ENCODE data around the gene SHOC2. TPM values are rescaled to one million over a fixed set of nuclear protein-coding genes. Genes with fewer than 3 reads are reported as not detected.
"Not testable (repeated sequence)": the region's sequence is repeated elsewhere in the genome, so short reads cannot be mapped to it uniquely, and the experiment has no call there.

Gene SHOC2
- total RNA-seq, 4 donors from 2014 or later, result 49.2 to 50.9 (median 50.5) TPM

DNA sequence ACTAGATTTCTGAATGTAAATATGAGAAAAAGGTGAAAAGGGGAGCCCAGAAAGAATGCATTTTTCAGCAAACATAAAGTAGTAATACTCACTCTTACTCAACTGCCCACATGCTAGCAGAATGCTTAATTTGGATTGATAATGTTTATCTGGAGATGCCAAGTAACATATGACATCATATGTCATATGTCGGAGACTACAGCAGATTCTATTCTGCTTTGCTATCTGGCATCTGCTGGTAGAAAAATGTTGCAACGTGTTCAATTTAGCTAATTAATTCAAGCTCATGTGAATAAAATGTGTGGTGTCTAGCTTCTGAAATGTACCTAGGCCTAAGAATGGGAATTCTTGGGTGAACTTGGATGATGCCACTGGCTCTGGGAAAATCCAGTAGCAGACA is 5.0 kb upstream of the SHOC2 start:
- no peaks in the 10 kb centered on the region for H3K9me3 ChIP-seq
- H3K4me3 ChIP-seq, result no peak overlapping the region
- 58 to 72% methylated on average over 2 of the region's 2 CpGs for WGBS, 2 donors
- H3K27ac ChIP-seq, result no peak overlapping the region
- H3K27me3 ChIP-seq, result no peaks in the 10 kb centered on the region
- peaks cover 4 to 10% (median 8%) of the 10 kb centered on the region in 4 donors for H3K4me1 ChIP-seq
- TF ChIP-seq, protein P1, sequence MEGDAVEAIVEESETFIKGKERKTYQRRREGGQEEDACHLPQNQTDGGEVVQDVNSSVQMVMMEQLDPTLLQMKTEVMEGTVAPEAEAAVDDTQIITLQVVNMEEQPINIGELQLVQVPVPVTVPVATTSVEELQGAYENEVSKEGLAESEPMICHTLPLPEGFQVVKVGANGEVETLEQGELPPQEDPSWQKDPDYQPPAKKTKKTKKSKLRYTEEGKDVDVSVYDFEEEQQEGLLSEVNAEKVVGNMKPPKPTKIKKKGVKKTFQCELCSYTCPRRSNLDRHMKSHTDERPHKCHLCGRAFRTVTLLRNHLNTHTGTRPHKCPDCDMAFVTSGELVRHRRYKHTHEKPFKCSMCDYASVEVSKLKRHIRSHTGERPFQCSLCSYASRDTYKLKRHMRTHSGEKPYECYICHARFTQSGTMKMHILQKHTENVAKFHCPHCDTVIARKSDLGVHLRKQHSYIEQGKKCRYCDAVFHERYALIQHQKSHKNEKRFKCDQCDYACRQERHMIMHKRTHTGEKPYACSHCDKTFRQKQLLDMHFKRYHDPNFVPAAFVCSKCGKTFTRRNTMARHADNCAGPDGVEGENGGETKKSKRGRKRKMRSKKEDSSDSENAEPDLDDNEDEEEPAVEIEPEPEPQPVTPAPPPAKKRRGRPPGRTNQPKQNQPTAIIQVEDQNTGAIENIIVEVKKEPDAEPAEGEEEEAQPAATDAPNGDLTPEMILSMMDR (IDR thresholded peaks at IDR 0.05), result no peak
- TF ChIP-seq POLR2A (IDR thresholded peaks at IDR 0.05) (no peak), EP300 (IDR thresholded peaks at IDR 0.05) (no peak)
- no peak for DNase-seq (ENCODE audit: low spot score in 2 of 2)
- peaks cover 0 to 4% (median 0%) of the 10 kb centered on the region in 3 donors for H3K36me3 ChIP-seq

DNA sequence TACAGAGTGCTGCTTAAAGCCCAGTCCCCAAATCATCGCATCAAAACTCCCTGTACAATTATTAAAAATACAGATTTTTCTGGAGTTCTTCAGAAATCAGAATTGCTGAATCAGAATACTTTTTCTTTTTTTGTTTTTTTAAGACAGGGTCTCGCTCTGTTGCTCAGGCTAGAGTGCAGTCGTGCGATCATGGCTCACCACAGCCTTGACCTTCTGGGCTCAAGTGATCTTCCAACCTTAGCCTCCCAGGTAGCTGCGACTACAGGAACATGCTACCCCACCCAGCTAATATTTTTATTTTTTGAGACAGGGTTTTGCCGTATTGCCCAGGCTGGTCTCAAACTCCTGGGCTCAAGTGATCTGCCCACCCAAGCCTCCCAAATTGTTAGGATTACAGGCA is 4.4 kb upstream of the SHOC2 start:
- H3K27me3 ChIP-seq, result no peaks in the 10 kb centered on the region
- no peak overlapping the region for H3K27ac ChIP-seq
- no peak for DNase-seq (ENCODE audit: low spot score in 2 of 2)
- no peak overlapping the region for H3K4me3 ChIP-seq
- peaks cover 4 to 10% (median 8%) of the 10 kb centered on the region in 4 donors for H3K4me1 ChIP-seq
- WGBS, 2 donors, result 95 to 96% methylated on average over 6 of the region's 6 CpGs
- peaks cover 0 to 2% (median 0%) of the 10 kb centered on the region in 3 donors for H3K36me3 ChIP-seq
- no peaks in the 10 kb centered on the region for H3K9me3 ChIP-seq
- TF ChIP-seq POLR2A (IDR thresholded peaks at IDR 0.05) (no peak), EP300 (IDR thresholded peaks at IDR 0.05) (no peak)
- TF ChIP-seq, protein P1 (IDR thresholded peaks at IDR 0.05), result no peak

DNA sequence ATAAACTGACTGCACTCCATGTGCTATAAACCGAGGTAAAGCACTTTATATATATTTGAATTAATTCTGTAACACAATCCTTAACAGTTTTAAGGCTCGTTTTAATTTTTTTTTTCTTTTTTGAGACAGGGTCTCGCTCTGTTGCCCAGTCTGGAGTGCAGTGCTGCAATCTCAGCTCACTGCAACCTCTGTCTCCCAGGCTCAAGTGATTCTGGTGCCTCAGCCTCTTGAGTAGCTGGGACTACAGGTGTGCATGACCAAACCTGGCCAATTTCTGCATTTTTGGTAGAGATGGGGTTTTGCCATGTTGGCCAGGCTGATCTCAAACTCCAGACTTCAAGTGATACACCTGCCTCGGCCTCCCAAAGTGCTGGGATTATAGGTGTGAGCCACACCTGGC is 3.8 kb upstream of the SHOC2 start:
- H3K36me3 ChIP-seq; DNase-seq (ENCODE audit: low spot score in 2 of 2); H3K9me3 ChIP-seq; H3K27me3 ChIP-seq; H3K27ac ChIP-seq; H3K4me3 ChIP-seq: not testable (repeated sequence)
- WGBS, 2 donors, result 93 to 95% methylated on average over 4 of the region's 4 CpGs
- H3K4me1 ChIP-seq, result peaks cover 4 to 11% (median 8%) of the 10 kb centered on the region in 4 donors

DNA sequence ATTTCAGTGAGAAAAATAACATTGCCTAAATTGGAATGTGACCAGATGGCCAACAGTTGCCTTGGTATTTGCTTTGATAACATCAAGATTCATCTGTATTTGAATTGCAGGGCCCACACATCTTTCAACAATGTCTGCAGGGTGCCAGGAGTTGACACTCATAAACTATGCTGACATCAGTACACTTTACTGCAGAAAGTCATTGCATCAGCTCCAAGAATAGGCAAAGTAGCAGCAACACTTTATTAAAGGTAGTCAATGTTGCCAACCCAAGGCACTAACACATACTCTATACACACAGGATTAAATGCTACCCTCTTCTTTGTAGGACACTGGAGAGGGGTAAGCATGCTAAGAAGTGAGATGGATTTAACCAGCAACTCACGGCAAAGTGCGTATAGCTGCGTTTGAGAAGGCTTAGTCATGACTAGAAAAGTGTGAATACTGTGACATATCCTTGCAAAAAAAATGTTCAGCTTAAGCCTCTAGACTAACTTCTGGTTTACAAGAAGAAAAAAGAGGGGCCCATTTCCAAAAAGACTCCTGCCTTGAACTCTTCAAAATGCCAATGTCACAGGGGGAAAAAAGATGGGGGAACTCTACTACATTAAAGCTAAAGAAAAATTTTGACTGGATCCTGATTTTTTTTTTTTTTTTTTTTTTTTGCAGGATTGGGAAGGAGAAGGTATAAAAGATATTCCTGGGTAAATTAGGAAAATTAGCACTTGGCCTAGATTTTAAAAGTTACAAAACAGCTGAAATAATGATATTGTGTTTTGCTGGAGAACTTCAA is 2.7 kb upstream of the SHOC2 start:
- 91 to 95% methylated on average over 3 of the region's 3 CpGs for WGBS, 2 donors
- TF ChIP-seq POLR2A (IDR thresholded peaks at IDR 0.05), result no peak
- TF ChIP-seq EP300 (IDR thresholded peaks at IDR 0.05), result no peak
- TF ChIP-seq, protein P1 (IDR thresholded peaks at IDR 0.05), result no peak
- Histone ChIP-seq H3K4me1 (peaks cover 5 to 23% (median 14%) of the 10 kb centered on the region in 4 donors), H3K4me3 (no peak overlapping the region), H3K36me3 (no peaks in the 10 kb centered on the region), H3K27me3 (no peaks in the 10 kb centered on the region), H3K27ac (no peak overlapping the region), H3K9me3 (no peaks in the 10 kb centered on the region)
- no peak for DNase-seq (ENCODE audit: low spot score in 2 of 2)

DNA sequence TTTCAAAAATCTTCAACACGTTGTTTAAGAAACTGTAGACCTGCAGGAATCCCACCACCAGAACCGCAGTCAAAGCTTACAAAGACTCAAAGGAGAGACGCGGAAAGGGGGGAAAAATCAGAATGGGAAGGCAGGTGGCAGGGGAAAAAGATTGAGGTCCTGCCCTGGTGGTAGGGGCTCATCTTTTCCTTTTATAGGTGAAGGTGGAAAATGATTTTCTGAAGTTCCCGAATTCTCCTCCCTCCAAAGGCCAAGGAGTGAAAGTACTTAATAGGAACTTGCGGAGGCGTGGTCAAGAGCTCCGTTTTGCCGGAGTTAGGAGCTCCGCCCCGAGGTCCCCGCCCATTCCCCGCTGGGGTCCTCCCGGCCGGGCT is 1.1 kb upstream of the SHOC2 start:
- TF ChIP-seq EP300 (IDR thresholded peaks at IDR 0.05) (peak in 1 of 2 donors; percentile 52), POLR2A (IDR thresholded peaks at IDR 0.05) (peak; percentile 27 to 44)
- TF ChIP-seq, protein P1 (IDR thresholded peaks at IDR 0.05), result no peak
- peak overlapping the region; percentile 96 to 100 (median 98) for H3K27ac ChIP-seq
- peaks cover 5 to 38% (median 22%) of the 10 kb centered on the region in 4 donors for H3K4me1 ChIP-seq
- H3K27me3 ChIP-seq, result no peaks in the 10 kb centered on the region
- 0 to 1% methylated on average over 13 to 15 of the region's 15 CpGs for WGBS, 2 donors
- H3K36me3 ChIP-seq, result no peaks in the 10 kb centered on the region
- no peaks in the 10 kb centered on the region for H3K9me3 ChIP-seq
- peak; percentile 87 to 90 for DNase-seq (ENCODE audit: low spot score in 2 of 2)
- peak overlapping the region; percentile 49 to 97 (median 90) for H3K4me3 ChIP-seq
